SK-N-SH (cell line): ENCODE results near the gene POU2F1.

Experiments
- CTCF ChIP-seq: fragments of 200-600 bp; sonication (generic); IDR thresholded peaks from 2 replicates; pipeline ENCODE4 v1.6.1; 2017; ENCODE audit warnings: antibody characterized with exemption, mild to moderate bottlenecking, moderate library complexity
- EZH2phosphoT487 ChIP-seq: fragments of 200-600 bp; sonication (generic); IDR thresholded peaks from 2 replicates; pipeline ENCODE4 v1.6.1; 2017; ENCODE audit warnings: low read depth, mixed run types, mild to moderate bottlenecking, antibody characterized with exemption, moderate library complexity, borderline replicate concordance
- RXRA ChIP-seq: IDR thresholded peaks from 2 replicates; pipeline ENCODE4 v1.4.0; 2012; ENCODE audit warnings: low read depth, mild to moderate bottlenecking, borderline replicate concordance
- TAF1 ChIP-seq: IDR thresholded peaks from 2 replicates; pipeline ENCODE4 v1.6.1; 2012; ENCODE audit warnings: low read depth, mild to moderate bottlenecking, low read length, moderate library complexity, borderline replicate concordance
- TCF12 ChIP-seq: IDR thresholded peaks from 2 replicates; pipeline ENCODE4 v1.4.0; 2012
- YY1 ChIP-seq: IDR thresholded peaks from 2 replicates; pipeline ENCODE4 v1.4.0; 2012; ENCODE audit warnings: low read depth, mild to moderate bottlenecking
- TF ChIP-seq, protein P1 (sequence below): IDR thresholded peaks from 2 replicates; pipeline ENCODE4 v1.4.0; 2012; ENCODE audit warnings: low read depth

GRCh38 chr1:167408355-167408754, 187.7 kb downstream of the POU2F1 start:
- TF ChIP-seq CTCF (no peak), RXRA (no peak), TAF1 (no peak), YY1 (no peak), TCF12 (no peak), EZH2phosphoT487 (no peak)
- TF ChIP-seq, protein P1, sequence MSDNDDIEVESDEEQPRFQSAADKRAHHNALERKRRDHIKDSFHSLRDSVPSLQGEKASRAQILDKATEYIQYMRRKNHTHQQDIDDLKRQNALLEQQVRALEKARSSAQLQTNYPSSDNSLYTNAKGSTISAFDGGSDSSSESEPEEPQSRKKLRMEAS = no peak
